Right lobe of liver (tissue), 4 donors: ENCODE results near the gene CCNI2.

Experiments
- CTCF ChIP-seq, 4 donors: fragments of 200-600 bp in 3 of 4; fragments of 450-650 bp in 1 of 4; IDR thresholded peaks; one replicate each; pipeline versions ENCODE4 v1.5.1 to v1.8.0; 2016 to 2022; ENCODE audit warnings: antibody characterized with exemption in 4 of 4, mild to moderate bottlenecking in 2 of 4
- POLR2A ChIP-seq: fragments of 450-650 bp; IDR thresholded peaks from one replicate; pipeline ENCODE4 v1.6.1; 2017; ENCODE audit warnings: antibody characterized with exemption, mild to moderate bottlenecking
- donor health status: DM: no; HTN: no; CAD: no.
- donor health status: DM: no; HTN: no; CAD: no.
- donor health status: DM: no; HTN: yes; CAD: no.

- TF ChIP-seq CTCF (IDR thresholded peaks at IDR 0.05) (peak in 1 of 4 donors; percentile 32), POLR2A (no peak)
Measured at GRCh38 chr5:132736853-132737833, 10.1 kb upstream of the CCNI2 start, which contains the start of gene KIF3A.
